GM10266 (cell line): Measurements from ENCODE around the gene THBS3.

Experiments
- DNase-seq: peaks from one replicate; pipeline ENCODE4 v3.0.0; 2012; ENCODE audit errors: extremely low spot score
- CTCF ChIP-seq: IDR thresholded peaks from 2 replicates; pipeline ENCODE4 v1.5.1; 2012; ENCODE audit warnings: mild to moderate bottlenecking, low read depth; ENCODE audit not compliant: control insufficient read depth, insufficient read depth; ENCODE audit errors: missing control alignments

The THBS3 gene

GRCh38 chr1:155205969-155206593 lies 1.6 kb downstream of the THBS3 start:
- TF ChIP-seq CTCF, result no peak
- no peak for DNase-seq

- no peak for TF ChIP-seq CTCF
- DNase-seq, result no peak
Measured at GRCh38 chr1:155205035-155205434, 2.7 kb downstream of the THBS3 start.

GRCh38 chr1:155202731-155203515 lies 4.8 kb downstream of the THBS3 start:
- no peak for DNase-seq

GRCh38 chr1:155202198-155202597 lies 5.5 kb downstream of the THBS3 start:
- no peak for DNase-seq
- no peak for TF ChIP-seq CTCF

More at GRCh38 chr1:155202731-155203515, 4.8 kb downstream of the THBS3 start:
- no peak for TF ChIP-seq CTCF

GRCh38 chr1:155200920-155201319 lies 6.8 kb downstream of the THBS3 start:
- TF ChIP-seq CTCF, result no peak
- DNase-seq, result no peak

- no peak for TF ChIP-seq CTCF
- peak; percentile 4 for DNase-seq
Measured at GRCh38 chr1:155199792-155200191, 7.9 kb downstream of the THBS3 start.

- no peak for TF ChIP-seq CTCF
Measured at GRCh38 chr1:155198547-155198906, 9.2 kb downstream of the THBS3 start.

More at GRCh38 chr1:155198547-155198906, 9.2 kb downstream of the THBS3 start:
- no peak for DNase-seq
